GM23338 (cell line): ENCODE results near the gene VPREB1.
"Not testable (repeated sequence)": the region's sequence is repeated elsewhere in the genome, so short reads cannot be mapped to it uniquely, and the experiment has no call there.

ENCODE experiments used
- EZH2 ChIP-seq: fragments of 200-600 bp; sonication (generic); IDR thresholded peaks from one replicate; pipeline ENCODE4 v1.8.0; 2017; ENCODE audit warnings: antibody characterized with exemption, mild to moderate bottlenecking, low read depth; ENCODE audit not compliant: unreplicated experiment
- NANOG ChIP-seq: IDR thresholded peaks from 2 replicates; pipeline ENCODE4 v1.6.1; 2016; ENCODE audit warnings: antibody characterized with exemption, borderline replicate concordance
- POLR2AphosphoS5 ChIP-seq: IDR thresholded peaks from 2 replicates; pipeline ENCODE4 v1.6.1; 2016; ENCODE audit warnings: antibody characterized with exemption, low read depth
- STAT1 ChIP-seq: IDR thresholded peaks from one replicate; pipeline ENCODE4 v1.6.1; 2016; ENCODE audit warnings: antibody characterized with exemption; ENCODE audit not compliant: unreplicated experiment
- TF ChIP-seq, protein P1 (sequence below), 2 experiments: fragments of 200-600 bp in 1 of 2; sonication (generic) in 1 of 2; conservative IDR thresholded peaks; 2 replicates each; pipeline versions ENCODE4 v1.5.1 to v1.6.1; 2016 to 2017; ENCODE audit warnings: antibody characterized with exemption in 2 of 2, low read depth in 2 of 2, mild to moderate bottlenecking in 2 of 2, moderate library complexity in 1 of 2

DNA sequence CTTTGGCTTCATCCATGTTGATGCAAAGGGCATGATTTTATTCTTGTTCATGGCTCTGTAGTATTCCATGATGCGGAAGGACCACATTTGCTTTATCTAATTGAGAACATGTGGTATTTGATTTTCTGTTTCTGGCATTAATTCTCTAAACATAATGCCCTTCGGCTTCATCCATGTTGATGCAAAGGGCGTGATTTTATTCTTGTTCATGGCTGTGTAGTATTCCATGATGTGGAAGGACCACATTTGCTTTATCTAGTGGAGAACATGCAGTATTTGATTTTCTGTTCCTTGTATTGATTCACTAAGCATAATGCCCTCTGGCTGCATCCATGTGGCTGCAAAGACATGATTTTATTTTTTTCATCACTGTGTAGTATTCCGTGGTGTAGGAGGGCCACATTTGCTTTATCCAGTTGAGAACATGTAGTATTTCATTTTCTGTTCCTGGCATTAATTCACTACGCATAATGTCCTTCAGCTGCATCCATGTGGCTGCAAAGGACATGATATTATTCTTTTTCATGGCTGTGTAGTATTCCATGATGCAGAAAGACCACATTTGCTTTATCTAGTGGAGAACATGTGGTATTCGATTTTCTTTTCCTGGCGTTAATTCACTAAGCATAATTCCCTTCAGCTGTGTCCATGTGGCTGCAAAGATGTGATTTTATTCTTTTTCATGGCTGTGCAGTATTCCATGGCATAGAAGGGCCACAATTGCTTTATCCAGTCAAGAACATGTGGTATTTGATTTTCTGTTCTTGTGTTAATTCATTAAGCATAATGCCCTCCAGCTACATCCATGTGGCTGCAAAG is 14.2 kb downstream of the VPREB1 start:
- TF ChIP-seq, protein P1, sequence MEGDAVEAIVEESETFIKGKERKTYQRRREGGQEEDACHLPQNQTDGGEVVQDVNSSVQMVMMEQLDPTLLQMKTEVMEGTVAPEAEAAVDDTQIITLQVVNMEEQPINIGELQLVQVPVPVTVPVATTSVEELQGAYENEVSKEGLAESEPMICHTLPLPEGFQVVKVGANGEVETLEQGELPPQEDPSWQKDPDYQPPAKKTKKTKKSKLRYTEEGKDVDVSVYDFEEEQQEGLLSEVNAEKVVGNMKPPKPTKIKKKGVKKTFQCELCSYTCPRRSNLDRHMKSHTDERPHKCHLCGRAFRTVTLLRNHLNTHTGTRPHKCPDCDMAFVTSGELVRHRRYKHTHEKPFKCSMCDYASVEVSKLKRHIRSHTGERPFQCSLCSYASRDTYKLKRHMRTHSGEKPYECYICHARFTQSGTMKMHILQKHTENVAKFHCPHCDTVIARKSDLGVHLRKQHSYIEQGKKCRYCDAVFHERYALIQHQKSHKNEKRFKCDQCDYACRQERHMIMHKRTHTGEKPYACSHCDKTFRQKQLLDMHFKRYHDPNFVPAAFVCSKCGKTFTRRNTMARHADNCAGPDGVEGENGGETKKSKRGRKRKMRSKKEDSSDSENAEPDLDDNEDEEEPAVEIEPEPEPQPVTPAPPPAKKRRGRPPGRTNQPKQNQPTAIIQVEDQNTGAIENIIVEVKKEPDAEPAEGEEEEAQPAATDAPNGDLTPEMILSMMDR (conservative IDR thresholded peaks at IDR 0.05; ENCODE audit: low read depth in 2 of 2): not testable (repeated sequence)
- TF ChIP-seq POLR2AphosphoS5, EZH2, NANOG, STAT1: not testable (repeated sequence)
